GM18526 (cell line): Measurements from ENCODE around the gene EPHA6.

Experiments
- POLR2A ChIP-seq: IDR thresholded peaks from 3 replicates; pipeline ENCODE4 v1.6.1; 2011; ENCODE audit not compliant: insufficient read length; ENCODE audit errors: extremely low read depth

EPHA6 gene

DNA sequence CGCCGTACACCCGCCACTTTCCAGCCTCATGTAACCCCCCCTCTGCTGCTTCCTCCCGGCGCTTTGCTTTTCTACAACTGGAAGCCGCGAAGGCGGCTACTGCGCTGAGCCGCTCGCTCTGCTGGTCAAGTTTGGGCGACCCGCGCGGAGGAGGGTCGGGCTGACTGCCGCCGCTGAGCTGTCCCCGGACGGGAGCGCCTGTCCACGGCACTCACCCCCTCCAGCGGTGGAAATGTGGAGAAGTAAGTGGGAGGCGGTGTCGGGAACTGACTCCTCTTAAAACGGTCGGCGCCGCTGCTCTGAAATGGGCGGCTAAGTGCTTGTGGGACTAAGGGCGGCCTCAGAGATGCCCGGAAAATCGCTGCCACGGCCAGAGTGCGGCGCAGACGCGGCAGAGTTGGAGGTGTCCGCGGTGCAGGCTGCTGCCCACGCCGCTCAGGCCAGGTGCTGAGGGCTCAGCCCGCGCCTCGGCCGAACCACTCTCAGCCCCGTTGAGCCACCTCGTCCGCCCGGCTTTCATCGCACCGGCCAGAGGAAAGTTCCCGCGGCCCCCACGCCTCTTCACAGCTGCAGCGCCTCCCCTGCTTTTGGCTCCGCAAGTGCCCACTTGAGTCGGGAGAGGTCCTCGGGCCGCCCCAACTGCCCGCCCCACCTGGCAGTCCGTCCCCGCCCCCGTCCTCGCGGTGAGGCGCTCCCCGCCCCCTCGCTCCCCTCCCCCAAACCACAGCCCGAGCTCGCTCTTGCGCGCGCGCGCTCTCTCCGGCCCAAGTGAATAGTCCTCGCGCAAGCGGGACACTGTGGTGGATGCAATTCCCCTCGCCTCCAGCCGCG lies at the start of gene EPHA6:
TSS of gene EPHA6 (plus strand) at position 775 of the 831 bp plus-strand sequence.
- no peak for TF ChIP-seq POLR2A

- no peak for TF ChIP-seq POLR2A
These were observed 37.6 kb upstream of the EPHA6 start for GRCh38 chr3:96776818-96777217.

- no peak for TF ChIP-seq POLR2A
These were observed 34.6 kb upstream of the EPHA6 start for GRCh38 chr3:96779810-96780209.

DNA sequence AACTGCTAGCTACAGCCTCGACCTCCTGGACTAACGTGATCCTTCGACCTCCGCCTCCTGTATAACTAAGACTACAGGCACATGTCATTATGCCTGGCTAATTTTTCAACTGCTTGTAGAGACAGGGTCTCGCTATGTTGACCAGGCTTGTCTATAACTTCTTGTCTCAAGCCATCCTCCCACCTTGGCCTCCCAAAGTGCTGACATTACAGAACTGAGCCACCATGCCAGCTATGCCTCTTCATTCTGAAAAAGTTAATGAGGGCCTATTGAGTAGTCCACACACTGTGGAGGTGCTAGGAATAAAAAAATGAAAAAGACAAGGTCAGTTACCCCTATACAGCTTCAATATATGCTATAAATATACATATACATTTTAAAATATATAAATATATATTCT lies 18.3 kb upstream of the EPHA6 start:
- no peak for TF ChIP-seq POLR2A

DNA sequence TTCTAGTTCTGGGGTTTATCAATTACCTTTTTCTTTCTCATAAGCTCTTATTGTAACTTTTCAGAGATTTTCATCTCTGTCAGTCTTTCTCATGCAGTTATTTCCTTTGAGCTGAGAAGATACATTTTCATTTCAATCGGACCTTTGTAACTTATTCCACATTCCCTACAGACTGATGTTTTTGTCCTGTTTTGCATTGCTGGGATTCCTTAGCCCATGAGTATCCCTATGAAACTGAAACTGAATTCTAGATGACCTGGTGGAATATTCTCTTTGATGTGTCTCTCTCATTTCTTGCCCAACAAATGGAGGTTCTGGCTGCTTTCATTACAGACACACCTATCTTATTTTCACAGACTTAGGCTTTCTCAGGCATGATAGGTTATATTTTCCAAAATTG lies 10.5 kb upstream of the EPHA6 start:
- TF ChIP-seq POLR2A: no peak

GRCh38 chr3:96806341-96806740 lies 8.1 kb upstream of the EPHA6 start:
- no peak for TF ChIP-seq POLR2A

GRCh38 chr3:96813134-96813819 lies 1.1 kb upstream of the EPHA6 start:
- no peak for TF ChIP-seq POLR2A

GRCh38 chr3:96814651-96815567 lies 515 bp downstream of the EPHA6 start:
- TF ChIP-seq POLR2A: no peak

DNA sequence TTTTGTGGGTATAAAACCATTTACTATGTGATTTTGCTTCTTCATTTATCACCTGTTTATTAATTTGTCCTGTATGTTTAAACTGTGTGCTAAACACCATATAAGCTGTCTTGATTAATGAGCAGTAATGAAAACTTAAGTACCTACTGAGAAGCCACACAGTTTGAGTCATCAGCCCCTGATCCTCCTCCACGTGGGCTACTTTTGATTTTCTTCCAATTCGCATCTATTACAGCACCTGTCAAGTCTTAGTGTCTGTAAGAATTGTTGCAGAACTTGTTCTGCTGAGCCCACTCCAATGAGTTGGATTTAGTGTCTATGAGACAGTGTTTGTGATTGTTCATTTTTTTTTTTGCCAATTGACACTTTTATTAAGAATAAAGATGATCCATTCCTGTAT lies 16.8 kb downstream of the EPHA6 start:
- no peak for TF ChIP-seq POLR2A

GRCh38 chr3:96833301-96833700 lies 18.9 kb downstream of the EPHA6 start:
- no peak for TF ChIP-seq POLR2A

GRCh38 chr3:96836153-96836915 lies 21.9 kb downstream of the EPHA6 start:
- no peak for TF ChIP-seq POLR2A

DNA sequence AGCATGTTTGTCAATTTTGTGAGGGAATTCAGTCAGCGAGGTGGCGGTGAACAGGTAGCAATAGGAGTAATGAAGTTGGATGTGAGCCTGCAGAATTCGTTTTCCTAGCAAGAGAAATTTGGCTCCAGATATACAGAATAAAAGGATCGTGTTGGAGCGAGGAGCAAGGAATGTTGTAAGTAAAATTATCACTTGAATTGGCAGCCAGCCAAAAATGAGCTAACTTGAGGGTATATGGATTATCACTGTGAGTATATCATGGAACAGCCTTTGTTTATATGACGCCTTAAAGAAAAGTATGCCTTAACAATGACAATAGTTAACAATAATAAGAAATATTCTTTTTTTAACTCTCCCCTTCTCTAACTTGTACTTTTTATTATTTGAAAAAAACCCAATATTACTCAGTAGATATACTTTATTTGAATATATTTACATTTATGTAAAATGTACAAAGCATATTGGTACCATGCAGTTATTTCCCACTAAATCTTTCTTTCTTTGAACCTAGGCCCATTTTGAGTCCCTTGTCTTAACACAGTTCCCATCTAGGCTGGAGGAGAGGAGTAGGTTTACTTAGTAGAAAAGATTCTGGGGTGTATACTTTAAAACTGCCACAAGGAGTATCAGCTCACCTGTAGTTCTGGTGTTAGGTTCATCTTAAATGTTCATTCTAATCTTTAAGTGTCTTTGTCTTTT lies 29.3 kb downstream of the EPHA6 start:
- no peak for TF ChIP-seq POLR2A

DNA sequence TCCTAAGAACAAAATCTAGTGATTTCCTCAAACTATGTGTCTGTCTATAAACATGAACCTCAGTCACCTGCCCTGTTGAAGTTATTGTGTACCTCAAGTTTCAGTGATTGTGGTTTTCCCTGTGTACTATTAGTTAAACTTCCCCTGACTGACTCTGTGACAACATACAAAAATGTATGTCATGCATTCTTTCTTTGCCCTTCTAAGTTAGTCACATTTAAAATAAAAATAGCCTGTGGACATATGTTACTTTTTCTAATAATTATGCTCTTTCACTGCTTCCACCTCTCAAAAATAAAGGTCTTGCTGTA lies 29.8 kb downstream of the EPHA6 start:
- TF ChIP-seq POLR2A: no peak

DNA sequence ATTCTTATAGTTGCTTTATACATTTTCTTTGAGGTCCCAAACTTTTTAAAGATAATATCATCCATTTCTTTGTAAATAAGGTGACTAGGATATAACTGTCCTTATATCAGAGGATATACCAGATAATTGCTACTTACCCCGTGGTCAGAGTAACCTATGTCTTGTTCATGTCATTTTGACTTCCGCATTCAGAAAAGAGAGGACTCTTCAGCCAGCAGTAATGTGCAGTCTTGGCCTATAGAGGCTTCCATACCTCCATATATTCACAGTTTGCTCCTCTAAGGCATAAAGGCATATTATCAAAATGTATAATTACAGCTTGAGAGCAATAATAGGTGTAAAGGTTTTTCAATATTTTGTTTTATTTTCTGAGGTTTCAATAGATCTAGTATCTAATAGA lies 38.5 kb downstream of the EPHA6 start:
- TF ChIP-seq POLR2A: no peak
